Activated CD4-positive, CD25-positive, alpha-beta regulatory T cell (primary cell): ENCODE measurements around the gene ESYT2.
"Not testable (repeated sequence)": the region's sequence is repeated elsewhere in the genome, so short reads cannot be mapped to it uniquely, and the experiment has no call there.

Source experiments
- DNase-seq, 4 experiments: peaks; one replicate each; lab custom pipeline; 2025; lab: John Stamatoyannopoulos, UW

Gene ESYT2

GRCh38 chr7:158724658-158725505 lies 104.4 kb downstream of the ESYT2 start:
- DNase-seq = no peak

- no peak for DNase-seq
Measured at GRCh38 chr7:158723714-158724385, 105.5 kb downstream of the ESYT2 start.

DNA sequence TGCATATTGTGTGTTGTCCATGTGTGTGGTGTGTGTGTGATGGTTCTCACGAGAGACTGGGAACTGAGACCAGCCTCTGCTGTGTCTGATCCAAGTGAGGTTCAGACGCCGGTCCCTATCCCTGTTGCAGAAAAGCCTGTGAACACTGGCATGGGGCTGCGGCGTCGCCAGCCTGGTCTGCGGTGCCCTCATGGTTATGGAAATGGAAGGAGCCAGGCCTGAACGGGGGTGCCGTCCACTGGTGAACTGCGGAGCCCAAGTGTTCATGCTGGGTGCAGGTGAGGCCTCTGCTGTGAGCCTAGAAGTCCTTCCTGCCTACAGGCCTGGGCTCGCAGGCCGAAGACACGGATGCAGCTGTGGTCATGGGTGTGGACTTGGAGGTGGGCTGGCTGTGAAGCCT lies 106.0 kb downstream of the ESYT2 start:
- DNase-seq = no peak

GRCh38 chr7:158722574-158723237 lies 106.6 kb downstream of the ESYT2 start:
- DNase-seq = no peak

- DNase-seq = no peak
Measured at GRCh38 chr7:158720112-158720511, 109.2 kb downstream of the ESYT2 start.

DNA sequence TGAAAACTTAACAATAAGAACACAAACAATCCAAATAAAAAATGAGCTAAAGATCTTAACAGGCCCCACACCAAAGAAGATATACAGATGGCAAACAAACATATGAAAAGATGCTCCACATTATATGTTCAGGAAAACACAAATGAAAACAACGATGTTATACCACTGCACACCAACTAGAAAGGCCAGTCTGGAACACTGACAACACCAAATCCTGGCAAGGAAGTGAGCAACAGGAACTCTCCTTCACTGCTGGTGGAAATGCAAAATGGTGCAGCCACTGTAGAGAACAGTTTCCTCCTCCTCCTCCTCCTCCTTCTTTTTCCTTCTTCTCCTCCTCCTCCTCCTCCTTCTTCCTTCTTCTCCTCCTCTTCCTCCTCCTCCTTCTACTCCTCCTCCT lies 112.5 kb downstream of the ESYT2 start:
- DNase-seq = no peak

- DNase-seq = no peak
Measured at GRCh38 chr7:158710651-158711102, 118.6 kb downstream of the ESYT2 start.

DNA sequence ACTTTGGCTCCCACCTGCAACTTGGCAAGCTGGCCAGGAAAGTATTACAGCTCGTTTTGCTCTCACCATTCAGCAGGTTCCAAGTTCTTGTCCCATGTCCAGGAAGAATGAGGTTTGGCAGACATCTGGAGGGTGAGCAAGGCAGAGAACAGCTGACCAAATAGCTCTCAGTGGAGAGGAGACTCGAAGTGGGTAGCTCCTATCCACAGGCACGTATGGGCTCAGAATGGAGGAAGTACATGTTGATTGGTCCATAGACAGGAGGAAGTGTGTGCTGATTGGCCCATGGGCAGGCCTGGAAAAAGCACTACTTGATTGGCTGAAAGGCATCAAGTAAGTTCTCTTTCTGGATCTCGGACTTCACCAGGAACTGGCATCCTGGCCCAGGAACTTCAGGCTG lies 121.7 kb downstream of the ESYT2 start:
- no peak for DNase-seq

GRCh38 chr7:158706710-158707590 lies 122.4 kb downstream of the ESYT2 start:
- DNase-seq = no peak

DNA sequence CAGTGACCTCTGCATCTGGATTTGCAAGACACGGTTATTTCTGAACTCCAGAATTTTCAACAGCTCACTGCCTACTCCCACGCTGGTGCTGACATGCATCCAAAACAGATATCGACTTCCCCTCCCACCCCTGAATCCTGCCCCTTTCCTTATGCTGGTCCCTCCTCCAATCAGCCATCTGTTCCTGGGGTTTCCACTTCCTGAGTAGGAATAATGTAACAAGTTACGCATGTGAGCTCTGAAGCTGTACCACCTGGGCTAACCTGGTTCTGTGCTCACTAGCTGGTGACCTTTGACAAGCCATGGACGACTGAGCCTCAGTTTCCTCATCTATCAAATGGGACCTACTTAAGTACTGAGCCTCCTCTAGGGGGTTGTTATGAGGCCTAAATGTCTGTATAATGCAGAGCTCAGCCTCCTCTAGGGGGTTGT lies 123.0 kb downstream of the ESYT2 start:
- no peak for DNase-seq

- no peak for DNase-seq
Measured at GRCh38 chr7:158705234-158705850, 124.0 kb downstream of the ESYT2 start.

DNA sequence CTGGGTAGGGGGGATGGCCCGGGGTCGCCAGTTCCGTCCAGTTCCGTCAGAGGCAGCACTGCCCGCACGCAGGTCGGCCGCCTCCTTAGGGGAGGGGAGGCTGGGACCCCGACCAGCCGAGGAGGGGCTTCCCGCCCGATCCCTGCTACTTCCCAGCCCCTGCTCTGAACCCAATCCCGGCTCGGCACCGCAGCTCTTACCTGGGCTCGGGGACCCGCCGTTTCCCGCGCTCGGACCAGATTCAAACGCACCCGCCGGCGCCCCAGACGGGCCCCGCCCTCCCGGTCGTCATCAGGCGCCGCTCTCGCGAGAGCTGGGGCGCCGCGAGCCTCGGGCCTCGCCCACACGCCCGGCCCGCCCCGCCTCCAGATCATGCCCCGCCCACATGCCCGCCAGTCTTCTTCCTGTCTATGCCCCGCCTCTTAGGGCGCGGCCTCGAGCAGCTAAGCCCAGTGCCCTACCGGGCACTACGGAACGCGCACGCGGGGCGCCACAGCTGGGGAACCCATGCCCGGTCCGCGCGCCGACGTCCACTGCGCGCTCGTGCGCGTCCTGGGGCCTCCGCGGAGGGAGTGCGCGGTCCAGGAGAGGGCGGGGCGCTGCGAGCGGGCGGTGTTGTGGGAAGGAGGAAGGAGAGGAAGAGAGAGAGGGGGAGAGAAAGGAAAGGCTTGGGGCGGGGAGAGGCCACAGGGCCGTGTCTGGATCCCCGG lies 124.6 kb downstream of the ESYT2 start, which contains the start of gene NCAPG2:
NCAPG2 (minus strand) TSS at position 281 of the 710 bp plus-strand sequence. CDS start 2,905 bp downstream, outside the sequence.
- peak; percentile 94 to 98 (median 96) for DNase-seq

- not testable (repeated sequence) for DNase-seq
Measured at GRCh38 chr7:158703679-158704523, 125.4 kb downstream of the ESYT2 start.

DNA sequence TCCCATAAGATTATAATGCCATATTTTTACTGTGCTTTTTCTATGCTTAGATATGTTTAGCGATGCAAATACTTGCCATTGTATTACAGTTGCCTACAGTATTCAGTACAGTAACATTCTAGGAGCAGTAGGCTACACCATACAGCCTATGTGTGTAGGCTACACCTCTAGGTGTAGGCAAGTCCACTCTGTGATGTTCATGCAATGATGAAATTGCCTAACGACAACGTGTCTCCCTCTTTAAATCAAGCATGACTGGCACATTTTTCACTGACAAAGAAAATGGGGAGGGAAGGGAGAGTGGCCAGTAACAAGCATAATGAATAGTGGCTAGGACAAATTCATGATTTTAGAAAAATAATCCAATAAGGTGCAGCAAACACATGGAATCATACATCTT lies 126.4 kb downstream of the ESYT2 start:
- no peak for DNase-seq

GRCh38 chr7:158702196-158702595 lies 127.1 kb downstream of the ESYT2 start:
- no peak for DNase-seq

- no peak for DNase-seq
Measured at GRCh38 chr7:158700008-158700407, 129.3 kb downstream of the ESYT2 start.

GRCh38 chr7:158699341-158699740 lies 130.0 kb downstream of the ESYT2 start:
- DNase-seq = no peak

DNA sequence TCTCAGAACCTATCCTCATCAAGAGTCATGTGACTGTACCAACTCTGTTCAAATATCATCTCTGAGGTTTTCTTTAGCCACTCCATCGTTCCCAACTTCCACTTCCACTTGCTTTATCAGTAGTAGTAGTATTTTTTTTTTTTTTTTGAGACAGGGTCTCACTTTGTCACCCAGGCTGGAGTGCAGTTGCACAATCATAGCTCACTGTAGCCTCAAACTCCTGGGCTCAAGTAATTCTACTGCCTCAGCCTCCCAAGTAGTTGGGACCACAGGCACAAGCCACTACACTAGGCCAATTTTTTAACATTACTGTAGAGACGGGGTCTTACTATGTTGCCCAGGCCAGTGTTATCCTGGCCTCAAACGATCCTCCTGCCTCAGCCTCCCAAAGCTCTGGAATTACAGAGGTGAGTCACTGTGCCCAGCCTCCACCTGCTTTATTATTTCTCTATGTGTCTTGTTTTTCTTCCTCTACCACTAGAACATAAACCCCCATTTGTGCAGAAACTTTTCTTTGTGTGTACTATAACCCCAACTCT lies 130.6 kb downstream of the ESYT2 start:
- no peak for DNase-seq

DNA sequence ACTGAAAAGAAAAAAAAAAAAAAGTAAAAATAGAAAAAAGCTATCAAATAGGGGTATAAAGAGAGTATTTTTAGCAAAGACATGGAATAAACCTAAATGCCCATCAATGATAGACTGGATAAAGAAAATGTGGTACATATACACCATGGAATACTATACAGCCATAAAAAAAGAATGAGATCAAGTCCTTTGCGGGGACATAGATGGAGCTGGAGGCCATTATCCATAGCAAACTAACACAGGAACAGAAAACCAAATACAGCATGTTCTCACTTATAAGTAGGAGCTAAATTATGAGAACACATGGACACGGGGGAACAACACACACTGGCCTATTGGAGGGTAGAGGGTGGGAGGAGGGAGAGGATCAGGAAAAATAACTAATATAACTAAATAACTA lies 131.7 kb downstream of the ESYT2 start:
- DNase-seq = not testable (repeated sequence)
